GM18867 (cell line): ENCODE data around the gene LRIG1.
A peak's percentile ranks its signal among the peaks of the same experiment; 100 is the strongest.

Source experiments
- ATAC-seq: cut with Tn5 transposase; IDR thresholded peaks from one replicate; pipeline ENCODE4 v1.9.1; 2021; ENCODE audit warnings: mild to moderate bottlenecking, moderate library complexity; ENCODE audit not compliant: unreplicated experiment

The LRIG1 gene

GRCh38 chr3:66473181-66473580 lies 27.6 kb downstream of the LRIG1 start:
- ATAC-seq = no peak

GRCh38 chr3:66472313-66473134 lies 28.3 kb downstream of the LRIG1 start:
- peak; percentile 68 for ATAC-seq

- ATAC-seq = no peak
Observed at GRCh38 chr3:66470956-66471686, 29.7 kb downstream of the LRIG1 start.

GRCh38 chr3:66470285-66470684 lies 30.5 kb downstream of the LRIG1 start:
- ATAC-seq = no peak

- peak; percentile 68 for ATAC-seq
Observed at GRCh38 chr3:66469220-66469640, 31.6 kb downstream of the LRIG1 start.

GRCh38 chr3:66467996-66468735 lies 32.7 kb downstream of the LRIG1 start:
- no peak for ATAC-seq

- no peak for ATAC-seq
Observed at GRCh38 chr3:66466606-66467270, 34.1 kb downstream of the LRIG1 start.

- no peak for ATAC-seq
Observed at GRCh38 chr3:66465587-66465986, 35.2 kb downstream of the LRIG1 start.

GRCh38 chr3:66465034-66465433 lies 35.8 kb downstream of the LRIG1 start:
- no peak for ATAC-seq

- no peak for ATAC-seq
Observed at GRCh38 chr3:66464512-66464894, 36.3 kb downstream of the LRIG1 start.

- ATAC-seq = no peak
Observed at GRCh38 chr3:66463730-66464511, 36.9 kb downstream of the LRIG1 start.

- ATAC-seq = no peak
Observed at GRCh38 chr3:66463054-66463631, 37.7 kb downstream of the LRIG1 start.

GRCh38 chr3:66457252-66457651 lies 43.6 kb downstream of the LRIG1 start:
- ATAC-seq = no peak

- no peak for ATAC-seq
Observed at GRCh38 chr3:66456711-66457173, 44.1 kb downstream of the LRIG1 start.

GRCh38 chr3:66454464-66454859 lies 46.4 kb downstream of the LRIG1 start:
- no peak for ATAC-seq

GRCh38 chr3:66453651-66454463 lies 47.0 kb downstream of the LRIG1 start:
- no peak for ATAC-seq

- ATAC-seq = no peak
Observed at GRCh38 chr3:66452303-66453011, 48.4 kb downstream of the LRIG1 start.

GRCh38 chr3:66451766-66452165 lies 49.1 kb downstream of the LRIG1 start:
- no peak for ATAC-seq
